NCI-H526 (cell line): ENCODE results near the gene CLDND2.
"Not testable (repeated sequence)": the region's sequence is repeated elsewhere in the genome, so short reads cannot be mapped to it uniquely, and the experiment has no call there.

Source experiments
- DNase-seq, 2 experiments: peaks; one replicate each; lab custom pipeline; 2025; lab: John Stamatoyannopoulos, UW

Gene CLDND2

GRCh38 chr19:51368366-51369282, at the start of gene CLDND2:
Gene CLDND2 (minus strand): TSS chr19:51369003. CDS start chr19:51368577, 426 bp downstream.
- DNase-seq = no peak

DNA sequence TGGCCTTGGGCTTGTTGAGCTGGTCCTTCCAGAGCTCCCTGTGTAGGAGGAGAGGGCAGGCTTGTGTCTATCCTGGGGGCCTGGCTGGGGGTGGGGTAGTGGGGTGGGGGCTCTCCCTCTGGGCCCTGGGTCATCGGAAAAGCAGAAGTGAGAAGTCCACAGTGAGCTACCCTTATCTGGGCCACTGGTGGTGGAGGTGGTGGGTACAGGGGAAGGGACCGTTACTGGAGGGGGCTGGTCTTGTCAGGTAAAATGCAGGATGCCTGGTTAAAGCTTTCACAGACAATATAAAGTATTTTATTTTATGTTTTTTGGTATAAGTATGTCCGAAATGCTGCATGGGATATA, 49.0 kb upstream of the CLDND2 start:
- DNase-seq = no peak

DNA sequence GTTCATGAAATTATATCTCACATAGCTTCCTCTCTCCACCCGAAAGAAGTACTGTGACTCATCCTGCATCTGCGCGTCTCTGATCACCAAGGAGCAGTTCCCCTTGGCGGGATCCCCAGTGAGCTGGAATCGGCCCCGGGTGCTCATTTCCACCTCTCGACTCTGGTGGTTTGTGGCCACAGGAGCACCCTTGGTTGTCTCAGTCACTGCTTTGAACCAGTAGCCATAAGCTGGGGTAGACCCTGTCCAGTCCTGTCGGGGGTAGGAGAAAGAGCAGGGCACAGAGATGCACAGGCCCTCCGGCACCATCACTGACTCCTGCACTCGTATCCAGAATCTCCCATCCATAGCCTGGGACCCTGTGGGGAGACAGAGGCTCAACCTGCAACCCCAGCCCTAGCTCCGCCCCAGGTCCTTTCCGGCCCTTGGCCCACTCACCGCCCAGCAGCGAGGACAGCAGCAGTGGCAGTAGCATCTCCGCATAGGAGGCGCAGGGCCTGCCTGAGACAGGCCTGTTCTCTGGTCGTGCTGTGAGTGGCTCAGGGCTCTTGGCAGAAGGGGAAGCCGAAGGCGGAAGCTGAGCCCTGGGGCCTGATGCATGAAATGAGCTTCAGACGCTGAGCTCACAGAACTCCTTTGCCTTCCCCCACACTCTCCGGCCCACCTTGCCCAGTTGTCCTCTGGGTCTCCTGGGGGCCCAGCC, 48.5 kb upstream of the CLDND2 start, which contains the start of gene SIGLEC10:
SIGLEC10 (minus strand) TSS at position 536 of the 703 bp plus-strand sequence; CDS start at position 475, 61 bp downstream.
- peak in 1 of 2 experiments; percentile 13 for DNase-seq

- DNase-seq = not testable (repeated sequence)
These were observed 47.6 kb upstream of the CLDND2 start for GRCh38 chr19:51416422-51416821.

DNA sequence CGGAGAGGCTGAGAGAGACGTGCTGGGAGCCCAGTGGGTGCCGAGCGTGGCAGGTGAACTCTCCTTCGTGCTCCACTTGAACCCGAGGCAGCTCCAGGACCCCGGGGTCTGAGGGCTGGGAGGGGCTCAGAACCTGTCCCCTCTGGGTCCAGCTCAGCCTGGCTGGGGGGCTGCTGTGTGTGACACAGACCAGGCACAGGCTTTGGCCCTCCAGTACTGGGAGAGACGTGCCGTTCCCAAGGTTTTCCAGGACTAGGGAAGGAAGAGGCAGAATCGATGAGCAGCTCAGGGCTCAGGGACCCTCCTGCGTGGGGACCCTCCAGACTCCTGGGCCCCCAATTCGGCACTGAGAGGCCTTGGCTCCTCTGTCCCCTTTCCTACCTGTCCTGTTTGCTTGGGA, 46.4 kb upstream of the CLDND2 start:
- no peak for DNase-seq

DNA sequence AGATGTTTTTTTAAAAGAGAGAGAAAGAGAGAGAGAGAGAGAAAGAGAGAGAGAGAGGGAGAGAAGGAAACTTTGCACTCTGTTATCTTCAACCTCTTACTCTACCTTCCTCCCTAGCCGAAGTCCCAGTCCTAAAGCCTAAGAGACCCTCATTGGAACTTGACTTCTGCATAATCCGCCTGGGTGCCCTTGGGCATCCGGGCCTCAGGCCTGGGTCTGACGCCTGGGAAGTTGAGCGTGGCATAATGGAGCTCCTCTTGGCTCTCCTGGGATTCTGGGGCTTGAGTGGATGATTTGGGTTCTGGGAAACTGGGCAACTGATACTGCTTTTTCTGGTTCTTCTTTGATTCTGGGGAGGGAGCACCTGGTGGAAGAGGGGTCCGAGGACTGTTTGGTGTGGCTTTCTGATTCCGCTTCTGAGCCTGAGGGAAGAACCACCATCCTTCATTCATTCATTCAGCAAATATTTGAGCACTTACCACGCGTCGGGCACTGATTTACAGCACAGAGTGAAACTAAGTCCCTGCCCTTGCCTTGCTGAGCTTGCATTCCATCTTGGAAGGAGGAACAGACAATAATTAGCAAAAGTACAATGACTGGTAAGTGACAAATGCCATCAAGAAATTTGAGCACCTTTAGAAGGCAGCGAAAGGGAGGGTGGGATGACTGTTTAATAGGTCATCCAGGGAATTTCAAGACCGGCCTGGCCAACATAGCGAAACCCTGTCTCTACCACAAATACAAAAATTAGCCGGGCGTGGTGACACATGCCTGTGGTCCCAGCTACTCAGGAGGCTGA, 42.3 kb upstream of the CLDND2 start:
- DNase-seq = no peak

DNA sequence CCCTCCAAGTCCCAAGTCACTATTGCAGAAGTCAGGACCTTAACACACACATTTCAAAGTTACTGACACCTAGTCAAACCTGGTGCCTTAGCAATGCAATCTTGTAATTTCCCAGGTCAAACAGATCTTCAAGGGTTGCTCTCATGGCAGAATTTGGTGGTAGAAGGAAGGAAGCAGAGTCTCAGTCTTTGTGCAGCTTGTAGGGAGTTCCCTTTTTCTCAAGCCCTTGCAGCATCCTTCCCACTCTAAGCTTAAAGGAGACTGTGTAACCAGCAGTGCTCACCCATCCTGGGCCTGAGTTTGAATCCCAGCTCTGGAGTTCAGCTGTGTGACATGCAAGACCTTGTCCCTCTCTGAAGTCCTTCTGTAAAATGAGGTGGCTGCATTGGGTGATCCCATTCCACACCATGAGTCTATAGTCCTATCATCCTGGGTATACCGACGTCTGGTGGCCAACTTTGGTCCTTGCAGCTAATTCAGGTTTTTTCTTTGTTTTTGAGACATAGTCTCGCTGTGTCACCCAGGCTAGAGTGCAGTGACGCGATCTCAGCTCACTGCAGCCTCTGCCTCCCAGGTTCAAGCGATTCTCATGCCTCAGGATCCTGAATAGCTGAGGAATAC, 38.8 kb upstream of the CLDND2 start:
- peak in 1 of 2 experiments; percentile 37 for DNase-seq

GRCh38 chr19:51402117-51402516, 33.3 kb upstream of the CLDND2 start:
- DNase-seq = no peak

DNA sequence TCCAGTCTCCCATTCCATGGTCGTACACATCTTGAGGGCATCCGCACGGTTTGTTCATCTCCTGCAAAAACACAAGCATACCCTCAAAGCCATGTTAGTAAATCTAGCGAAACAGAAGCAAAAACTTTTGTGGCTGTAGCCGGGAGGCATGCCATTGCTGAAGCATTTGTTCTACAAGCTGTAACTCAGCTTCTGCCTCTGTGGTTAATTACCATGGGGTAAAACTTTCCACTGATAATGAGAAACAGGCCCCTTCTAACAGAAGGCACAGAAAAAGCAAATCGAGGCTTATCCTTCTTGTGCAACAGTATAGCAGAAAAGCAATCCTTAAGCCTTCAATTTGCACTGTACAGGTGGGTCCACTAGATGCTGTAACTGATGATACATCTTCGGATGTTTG, 31.1 kb upstream of the CLDND2 start:
- DNase-seq = not testable (repeated sequence)

DNA sequence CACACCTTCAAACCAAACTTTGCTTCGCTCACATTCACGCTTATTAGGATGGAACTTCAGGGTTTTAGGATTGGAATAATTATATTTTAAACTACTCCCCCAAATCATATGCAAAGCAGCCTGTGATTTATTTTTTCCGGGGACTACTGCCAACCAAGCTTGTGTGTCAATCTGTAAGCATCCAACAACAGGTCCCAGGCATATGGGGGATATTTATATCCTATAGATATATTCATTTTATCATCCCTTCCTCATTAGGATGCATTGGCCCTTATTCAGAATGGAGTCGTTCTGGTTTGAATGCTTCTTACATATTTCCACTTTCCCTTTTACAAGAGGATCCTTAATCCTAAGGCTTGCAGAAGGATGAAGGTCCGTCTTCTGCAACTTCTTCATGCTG, 30.4 kb upstream of the CLDND2 start:
- DNase-seq = no peak

DNA sequence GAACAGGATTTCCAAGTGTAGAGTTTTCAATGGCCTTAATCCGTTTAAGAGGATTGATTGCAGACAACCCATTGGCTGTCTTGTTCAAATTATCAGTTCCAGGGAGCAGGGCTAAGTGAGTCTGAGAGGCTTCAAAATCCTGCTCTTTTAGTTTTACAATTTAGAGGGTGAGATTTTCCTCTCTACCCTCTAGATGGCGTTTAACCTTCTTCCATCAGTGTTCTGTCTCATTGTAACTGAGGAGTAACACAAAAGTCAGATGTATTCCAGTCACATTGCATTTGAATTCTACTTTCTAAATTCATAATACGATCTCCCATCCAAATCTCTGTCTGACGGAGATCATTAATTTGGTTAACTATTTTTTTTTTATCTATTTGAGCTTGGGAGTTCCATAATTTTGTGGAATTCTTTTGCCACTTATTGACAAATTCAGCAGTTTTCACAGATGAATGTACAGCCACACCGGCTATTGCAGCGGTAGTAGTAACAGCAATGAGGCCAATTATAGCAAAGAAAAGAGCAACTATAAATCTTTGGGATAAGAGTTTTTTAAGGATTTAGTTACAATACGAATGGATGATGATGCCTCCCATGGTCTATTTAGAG, 29.4 kb upstream of the CLDND2 start:
- peak; percentile 12 to 56 for DNase-seq

DNA sequence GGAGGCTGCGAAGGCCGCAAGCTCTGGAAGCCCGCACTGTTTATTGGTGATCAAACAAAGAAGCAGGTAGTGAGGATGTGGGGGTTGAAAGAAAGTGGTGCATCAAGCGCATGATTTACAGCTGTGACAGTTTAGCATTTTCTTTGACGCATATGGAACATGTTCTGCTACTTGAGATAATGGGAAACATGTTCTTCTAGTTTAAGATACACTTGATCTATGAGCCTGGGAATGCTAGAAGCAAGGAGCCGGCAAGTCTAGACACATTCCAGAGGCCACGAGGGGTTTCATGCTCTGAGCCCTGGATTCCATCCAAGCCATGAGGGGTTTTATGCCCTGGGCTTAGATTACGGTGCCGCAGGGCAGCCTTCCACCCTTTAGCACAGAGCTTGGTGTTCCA, 28.6 kb upstream of the CLDND2 start:
- not testable (repeated sequence) for DNase-seq

GRCh38 chr19:51396175-51396574, 27.4 kb upstream of the CLDND2 start:
- no peak for DNase-seq

GRCh38 chr19:51394050-51394836, 25.4 kb upstream of the CLDND2 start:
- peak; percentile 99 to 100 for DNase-seq

- DNase-seq = no peak
These were observed 23.9 kb upstream of the CLDND2 start for GRCh38 chr19:51392701-51393100.

DNA sequence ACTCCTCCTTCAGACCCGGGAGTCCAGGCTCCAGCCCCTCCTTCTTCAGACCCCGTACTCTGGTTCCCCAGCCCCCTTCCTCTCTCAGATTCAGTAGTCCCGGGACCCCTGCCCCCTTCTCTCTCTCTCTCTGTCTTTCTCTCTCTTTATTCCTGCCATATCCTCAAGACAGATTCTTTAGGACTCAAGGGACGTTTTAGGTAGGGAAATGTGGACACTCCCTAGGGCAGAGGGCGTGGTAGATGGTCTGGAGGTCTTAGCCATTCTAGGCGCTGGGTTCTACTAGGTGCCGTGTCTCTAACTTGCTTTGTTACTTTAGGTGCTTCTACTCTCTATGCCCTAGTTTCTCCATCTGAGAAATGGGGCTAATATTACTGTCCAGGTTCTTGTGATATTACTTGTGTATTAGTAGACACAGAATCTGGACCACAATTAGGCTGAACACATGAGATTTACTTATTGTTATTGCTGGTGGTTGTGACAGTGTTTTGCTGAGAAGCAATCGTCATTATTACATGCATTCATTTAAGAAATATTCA, 22.3 kb upstream of the CLDND2 start:
- DNase-seq = no peak

DNA sequence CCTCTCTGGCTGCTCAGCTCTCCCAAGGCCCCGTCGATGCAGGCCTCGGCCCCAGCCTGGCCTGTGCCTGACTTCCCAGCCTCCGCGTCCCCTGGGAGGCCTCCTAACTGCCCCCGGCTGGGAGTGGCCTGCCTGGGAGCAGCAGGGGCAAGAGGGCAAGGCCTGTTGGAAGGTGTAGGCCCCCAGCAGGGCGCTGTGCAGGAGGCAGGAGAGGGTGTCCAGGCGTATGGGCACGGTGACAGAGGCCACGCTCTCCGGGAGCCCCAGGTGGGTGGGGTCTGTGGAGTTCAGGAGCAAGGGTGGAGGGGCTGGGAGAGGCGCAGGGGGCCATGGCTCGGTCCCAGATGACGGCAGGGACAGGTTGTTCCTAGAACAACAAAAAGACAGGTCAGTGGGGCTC, 20.3 kb upstream of the CLDND2 start:
- DNase-seq = no peak

GRCh38 chr19:51387924-51388389, 19.2 kb upstream of the CLDND2 start, which contains the start of gene LIM2:
Gene LIM2 (minus strand): TSS chr19:51387974. CDS start chr19:51387443, 531 bp downstream.
- no peak for DNase-seq

- no peak for DNase-seq
These were observed 18.2 kb upstream of the CLDND2 start for GRCh38 chr19:51386882-51387520.
